Measurements from ENCODE around the gene MPPED2.

The MPPED2 gene

GRCh38 chr11:30440510-30440909 lies 145.6 kb downstream of the MPPED2 start:
- H3K4me3 ChIP-seq: no peak overlapping the region
- H3K4me1 ChIP-seq: peaks cover 0 to 19% (median 2%) of the 10 kb centered on the region in 4 donors
- no peaks in the 10 kb centered on the region for H3K9me3 ChIP-seq
- H3K27me3 ChIP-seq: no peaks in the 10 kb centered on the region
- TF ChIP-seq CTCF (IDR thresholded peaks at IDR 0.05): no peak
- no peak for DNase-seq
- H3K27ac ChIP-seq: no peak overlapping the region
- H3K36me3 ChIP-seq: no peaks in the 10 kb centered on the region
- intact Hi-C loops (cut with DNase I; ENCODE audit: low total_unique reads): no loop called here

GRCh38 chr11:30436801-30437200 lies 149.4 kb downstream of the MPPED2 start:
- Histone ChIP-seq H3K27me3 (no peaks in the 10 kb centered on the region), H3K27ac (no peak overlapping the region), H3K4me3 (no peak overlapping the region), H3K4me1 (peaks cover 0 to 46% (median 16%) of the 10 kb centered on the region in 4 donors), H3K9me3 (no peaks in the 10 kb centered on the region), H3K36me3 (no peaks in the 10 kb centered on the region)
- no peak for DNase-seq
- no peak for TF ChIP-seq CTCF (IDR thresholded peaks at IDR 0.05)
- intact Hi-C loops (cut with DNase I; ENCODE audit: low total_unique reads): no loop called here

GRCh38 chr11:30435488-30435887 lies 150.7 kb downstream of the MPPED2 start:
- no peak for TF ChIP-seq CTCF (IDR thresholded peaks at IDR 0.05)
- peak overlapping the region; percentile 45 to 51 for H3K27ac ChIP-seq

GRCh38 chr11:30434901-30435300 lies 151.3 kb downstream of the MPPED2 start:
- Histone ChIP-seq H3K9me3 (no peaks in the 10 kb centered on the region), H3K27me3 (no peaks in the 10 kb centered on the region), H3K36me3 (no peaks in the 10 kb centered on the region), H3K27ac (peak overlapping the region; percentile 45 to 51), H3K4me3 (no peak overlapping the region), H3K4me1 (peaks cover 0 to 53% (median 16%) of the 10 kb centered on the region in 4 donors)
- TF ChIP-seq CTCF (IDR thresholded peaks at IDR 0.05): no peak
- DNase-seq: no peak
- intact Hi-C loops (cut with DNase I; ENCODE audit: low total_unique reads): no loop called here

More at GRCh38 chr11:30435488-30435887, 150.7 kb downstream of the MPPED2 start:
- DNase-seq: no peak
- Histone ChIP-seq H3K9me3 (no peaks in the 10 kb centered on the region), H3K27me3 (no peaks in the 10 kb centered on the region), H3K4me3 (no peak overlapping the region), H3K36me3 (no peaks in the 10 kb centered on the region), H3K4me1 (peaks cover 0 to 53% (median 16%) of the 10 kb centered on the region in 4 donors)
- intact Hi-C loops (cut with DNase I; ENCODE audit: low total_unique reads): no loop called here

GRCh38 chr11:30433831-30434230 lies 152.3 kb downstream of the MPPED2 start:
- peak overlapping the region; percentile 45 to 51 for H3K27ac ChIP-seq
- no peak for TF ChIP-seq CTCF (IDR thresholded peaks at IDR 0.05)
- H3K36me3 ChIP-seq: no peaks in the 10 kb centered on the region
- peaks cover 0 to 53% (median 16%) of the 10 kb centered on the region in 4 donors for H3K4me1 ChIP-seq
- no peaks in the 10 kb centered on the region for H3K9me3 ChIP-seq
- H3K4me3 ChIP-seq: no peak overlapping the region
- no peaks in the 10 kb centered on the region for H3K27me3 ChIP-seq
- intact Hi-C loops (cut with DNase I; ENCODE audit: low total_unique reads): no loop called here
- DNase-seq: no peak

DNA sequence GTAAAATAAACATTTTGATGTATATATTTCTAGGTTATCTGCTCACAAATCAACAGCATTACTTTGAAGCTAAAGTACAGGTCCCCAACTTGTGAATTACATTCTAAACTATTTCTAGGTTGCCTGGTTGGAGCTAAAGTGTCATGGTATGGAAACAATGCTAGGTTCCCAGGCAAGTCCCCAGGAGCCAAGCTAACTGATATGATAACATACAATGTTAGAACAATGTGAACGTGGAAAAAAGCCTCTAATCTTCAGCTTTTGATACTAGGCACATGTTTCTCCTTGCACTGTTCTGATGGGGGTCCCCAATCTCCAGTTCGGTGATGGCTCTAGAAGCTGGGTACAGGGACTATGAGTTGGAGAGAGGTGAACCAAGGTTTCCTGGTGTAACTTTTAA lies 153.4 kb downstream of the MPPED2 start:
- Histone ChIP-seq H3K4me3 (no peak overlapping the region), H3K27me3 (no peaks in the 10 kb centered on the region), H3K27ac (peak overlapping the region in 1 of 2 donors; percentile 13), H3K36me3 (no peaks in the 10 kb centered on the region), H3K4me1 (peaks cover 0 to 53% (median 16%) of the 10 kb centered on the region in 4 donors), H3K9me3 (no peaks in the 10 kb centered on the region)
- intact Hi-C loops (cut with DNase I; ENCODE audit: low total_unique reads): no loop called here
- TF ChIP-seq CTCF (IDR thresholded peaks at IDR 0.05): no peak
- no peak for DNase-seq

Data from tibial artery (tissue), 4 donors.